Activated CD4-positive, alpha-beta T cell treated with anti-CD3 and anti-CD28 coated beads, Interleukin-2, Interleukin-4, amounts not matched to agents 100 ng/mL and 50 ng/mL, durations not matched to agents 16 hours and 8 hours (primary cell): ENCODE results near the gene ZNF746.
"Not testable (repeated sequence)": the region's sequence is repeated elsewhere in the genome, so short reads cannot be mapped to it uniquely, and the experiment has no call there.

ENCODE experiments used
- DNase-seq: peaks from one replicate; pipeline ENCODE4 v3.0.0-alpha.2; 2020; ENCODE audit warnings: low spot score

The ZNF746 gene

DNA sequence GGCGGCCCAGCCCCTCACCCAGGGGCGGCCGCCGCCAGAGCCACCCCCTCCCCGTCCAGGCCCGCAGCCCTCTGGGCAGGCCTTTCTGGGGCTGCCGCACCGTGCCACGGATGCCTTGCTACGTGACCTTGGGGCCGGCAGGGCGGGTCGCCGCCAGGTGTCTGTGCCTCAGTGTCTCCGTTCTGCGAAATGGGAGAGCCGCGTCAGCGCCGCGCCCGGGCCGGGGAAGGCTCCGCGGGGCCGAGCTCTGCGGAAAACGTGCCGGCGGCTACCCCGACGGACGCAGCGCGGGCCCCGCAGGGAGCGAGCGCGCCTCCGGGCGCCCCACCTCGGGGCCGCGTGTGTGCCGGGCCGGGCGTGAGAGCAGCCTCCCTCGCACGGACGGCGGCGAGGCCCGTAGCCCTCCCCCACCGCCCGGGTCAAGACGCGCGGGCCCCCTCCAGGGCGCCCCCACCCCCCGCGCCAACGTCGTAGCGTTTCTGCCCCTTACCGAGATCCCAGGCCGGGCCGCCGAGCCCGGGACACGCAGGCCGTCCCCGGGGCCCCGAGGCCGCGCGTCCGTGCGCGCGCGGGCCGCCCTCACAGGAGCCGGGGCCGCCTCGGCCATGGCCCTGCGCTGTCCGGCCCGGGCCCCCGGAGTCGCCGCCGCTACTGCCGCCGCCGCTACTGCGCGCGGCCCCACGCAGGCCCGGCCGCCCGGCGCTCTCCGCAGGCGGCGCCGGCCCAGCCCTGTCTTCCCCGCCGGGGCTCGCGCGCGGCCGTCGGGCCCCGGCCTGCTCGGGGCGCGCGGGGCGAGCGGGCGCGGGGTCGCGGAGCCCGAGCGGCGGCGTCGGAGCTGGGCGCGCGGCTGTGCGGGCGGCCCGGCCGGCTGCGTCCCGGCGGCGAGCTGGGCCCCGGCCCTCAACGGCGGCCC, 37.8 kb downstream of the ZNF746 start:
- DNase-seq: peak; percentile 27

DNA sequence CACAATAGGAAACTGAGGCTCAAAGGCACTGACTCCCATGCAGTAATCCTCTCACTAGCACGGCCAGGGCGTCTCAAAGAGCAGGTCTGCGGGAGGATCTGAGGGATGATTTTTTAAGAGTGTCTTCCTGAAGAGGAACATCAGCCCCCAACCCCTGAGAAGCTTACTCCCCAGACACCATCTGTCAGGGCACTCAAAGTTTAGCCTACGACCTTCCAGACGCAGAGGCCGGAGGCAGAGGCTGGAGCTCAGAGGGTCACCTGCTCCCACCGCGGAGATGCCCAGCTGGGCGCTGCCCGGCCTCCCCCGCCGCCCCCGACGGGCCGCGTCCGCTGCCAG, 38.4 kb downstream of the ZNF746 start:
- DNase-seq: no peak

DNA sequence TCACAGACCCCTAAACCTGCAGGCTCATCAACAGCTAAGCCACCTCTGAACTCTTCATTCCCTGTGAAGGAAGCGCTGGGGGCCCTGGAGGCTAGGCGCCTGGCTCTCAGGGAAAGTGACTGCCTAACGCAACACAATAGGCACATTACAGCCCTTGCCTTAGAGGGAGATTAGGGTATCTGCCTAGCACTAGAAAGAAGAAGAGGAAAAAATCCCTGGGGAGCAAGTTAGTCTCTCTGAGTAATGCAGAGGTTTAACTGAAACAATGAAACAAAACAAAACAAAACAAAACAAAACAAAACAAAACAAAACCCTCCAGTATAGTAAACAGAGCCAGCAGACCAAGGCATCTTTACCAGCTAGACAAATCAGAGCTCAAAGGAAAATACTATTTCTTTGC, 39.4 kb downstream of the ZNF746 start:
- no peak for DNase-seq

DNA sequence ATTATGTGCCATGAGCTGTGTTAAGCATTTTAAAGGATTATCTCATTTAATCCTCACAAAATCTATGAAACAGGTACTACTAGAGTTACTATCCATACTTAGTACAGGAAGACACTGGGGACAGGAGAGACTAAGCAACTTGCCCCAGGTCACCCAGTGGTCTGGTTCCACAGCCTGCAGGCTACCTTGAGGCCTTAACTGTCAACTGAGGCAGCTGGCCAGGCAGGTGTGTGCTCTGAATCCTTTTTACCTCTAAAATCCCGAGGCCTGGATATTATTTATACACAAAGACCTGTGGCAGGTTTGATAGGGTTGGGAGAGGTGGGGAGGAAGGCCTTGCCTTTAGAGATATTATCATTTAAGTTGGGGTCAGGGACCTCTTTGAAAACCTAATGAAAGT, 39.8 kb downstream of the ZNF746 start:
- no peak for DNase-seq

DNA sequence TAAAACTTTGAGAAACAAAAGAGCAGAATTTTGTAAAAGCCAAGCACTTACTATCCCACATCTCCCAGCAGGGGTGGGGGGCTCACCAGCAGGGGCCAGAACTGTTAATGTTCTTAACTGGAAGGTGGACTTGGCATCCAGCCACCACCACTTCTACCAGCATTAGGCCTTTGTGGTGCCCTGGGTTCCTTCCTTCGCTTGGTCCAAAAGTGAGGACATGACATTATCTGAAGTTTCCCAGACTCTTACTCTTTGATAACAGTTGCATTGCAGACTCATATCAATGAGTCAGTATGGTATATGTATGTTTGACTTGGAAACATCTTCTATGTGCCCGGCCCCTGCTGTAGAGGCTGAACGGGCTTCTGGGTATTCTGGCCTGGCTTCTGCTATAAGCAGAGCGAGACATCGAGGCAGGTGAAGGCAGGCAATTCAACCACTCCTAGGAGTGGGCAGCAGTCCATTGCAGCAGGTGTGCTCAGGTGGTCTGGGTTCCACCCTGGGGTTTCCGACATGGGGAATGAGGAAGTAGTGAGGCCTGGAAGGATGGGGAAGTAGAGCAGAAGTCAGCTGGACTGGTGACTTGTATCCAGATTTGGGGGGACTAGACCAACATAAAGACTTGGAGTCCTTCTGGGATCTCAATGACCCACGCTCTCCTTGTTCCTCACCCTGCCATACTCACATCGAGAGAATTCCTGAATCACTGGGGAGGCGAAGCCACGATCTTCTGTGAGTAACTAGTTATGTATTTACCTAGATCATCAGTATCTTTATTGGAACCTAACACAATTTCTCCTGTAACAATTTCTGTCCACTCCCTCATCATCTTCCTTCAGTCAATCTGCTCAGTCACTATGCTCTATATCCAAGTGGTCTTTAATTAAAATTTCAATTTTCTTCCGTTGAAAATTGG, 40.8 kb downstream of the ZNF746 start:
- DNase-seq: no peak

DNA sequence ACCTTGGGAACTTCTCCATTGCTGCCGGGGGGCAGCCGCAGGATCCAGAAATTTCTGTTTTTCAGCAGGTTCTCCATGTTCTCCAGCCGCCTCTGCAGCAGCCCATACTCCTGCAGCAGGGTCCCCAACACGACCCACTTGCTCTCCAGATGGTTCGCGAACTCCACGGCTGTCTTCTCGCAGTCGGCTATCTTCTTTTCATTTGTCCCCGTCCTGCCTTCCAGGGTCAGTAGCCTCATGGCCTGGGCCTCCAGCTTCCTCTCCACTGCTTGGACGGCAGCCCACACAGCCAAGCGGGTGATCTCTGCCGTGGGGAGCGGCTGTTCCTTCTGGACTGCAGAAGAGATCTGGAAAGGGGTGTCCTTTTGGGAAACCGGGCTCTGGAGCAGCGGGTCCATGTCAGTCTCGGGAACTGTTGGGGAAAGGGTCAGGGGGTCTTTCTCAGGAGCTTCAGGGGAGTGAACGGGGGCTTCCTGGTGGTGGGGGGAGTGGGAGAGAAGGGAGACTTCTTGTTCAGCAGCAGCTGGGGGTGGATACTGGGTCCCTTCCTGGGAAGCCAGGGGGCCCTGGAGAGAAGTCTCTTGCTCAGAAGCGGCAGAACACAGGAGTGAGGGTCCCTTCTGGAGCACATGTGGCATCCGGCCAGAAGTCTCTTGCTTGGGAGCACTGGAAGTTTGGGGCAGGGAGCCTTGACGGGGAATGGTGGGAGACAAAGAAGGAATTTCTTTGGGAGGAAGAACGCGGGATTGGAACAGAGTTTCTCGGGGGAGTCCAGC, 42.2 kb downstream of the ZNF746 start:
- no peak for DNase-seq

DNA sequence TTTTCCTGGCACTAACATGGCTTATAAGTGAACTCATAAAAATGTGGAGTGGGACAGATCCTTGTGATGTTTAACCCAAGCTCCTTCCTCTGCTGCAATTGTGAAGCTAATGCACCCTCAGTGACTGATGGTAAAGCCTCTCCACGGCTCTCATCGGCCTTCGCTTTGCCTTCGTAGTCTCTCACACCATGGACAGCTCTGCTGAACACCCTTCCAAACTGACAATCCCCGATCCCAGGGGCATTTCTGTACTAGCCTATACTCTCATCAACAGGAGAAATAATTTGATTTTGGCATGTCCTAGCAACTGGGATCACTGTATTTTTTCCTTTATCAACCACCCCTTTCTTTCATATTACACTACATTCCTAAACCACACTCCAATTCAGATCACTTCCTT, 42.9 kb downstream of the ZNF746 start:
- no peak for DNase-seq

DNA sequence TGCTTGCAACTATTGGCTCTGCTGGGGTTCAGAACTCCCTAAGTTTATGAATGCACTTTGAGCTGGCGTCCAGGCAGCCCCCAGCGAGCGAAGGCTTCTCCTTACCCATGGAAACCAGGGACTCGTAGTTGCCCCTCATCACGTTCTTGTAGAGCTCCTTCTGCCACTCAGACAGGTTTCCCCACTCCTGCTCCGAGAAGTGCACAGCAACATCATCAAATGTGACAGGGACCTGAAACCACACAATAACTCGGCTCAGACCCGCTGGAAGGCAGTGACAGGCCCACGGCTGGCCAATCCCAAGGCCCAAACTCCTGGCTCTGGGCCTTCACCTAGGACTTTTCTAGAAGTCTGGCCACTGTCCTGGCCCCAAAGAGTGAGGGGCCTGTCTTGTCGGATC, 43.6 kb downstream of the ZNF746 start:
- no peak for DNase-seq

DNA sequence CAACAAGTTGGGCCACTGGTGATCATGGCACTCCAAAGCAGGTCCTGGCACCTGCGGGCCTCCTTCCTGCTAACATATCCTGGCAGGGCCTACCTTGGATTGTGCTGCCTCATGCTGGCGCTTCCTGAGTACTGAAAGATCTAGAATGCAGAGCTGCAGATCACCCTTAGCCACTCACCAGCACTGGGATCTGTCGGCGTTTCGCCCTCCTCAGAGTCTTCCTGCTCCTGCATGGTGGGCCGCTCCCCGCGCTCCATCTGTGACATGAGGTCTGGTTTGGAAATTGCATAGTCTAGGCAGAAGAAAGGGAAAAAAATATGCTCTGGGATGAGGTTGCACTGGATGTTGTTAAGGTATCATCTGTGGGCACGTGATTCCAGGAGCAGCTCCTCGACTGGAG, 46.8 kb downstream of the ZNF746 start:
- no peak for DNase-seq

DNA sequence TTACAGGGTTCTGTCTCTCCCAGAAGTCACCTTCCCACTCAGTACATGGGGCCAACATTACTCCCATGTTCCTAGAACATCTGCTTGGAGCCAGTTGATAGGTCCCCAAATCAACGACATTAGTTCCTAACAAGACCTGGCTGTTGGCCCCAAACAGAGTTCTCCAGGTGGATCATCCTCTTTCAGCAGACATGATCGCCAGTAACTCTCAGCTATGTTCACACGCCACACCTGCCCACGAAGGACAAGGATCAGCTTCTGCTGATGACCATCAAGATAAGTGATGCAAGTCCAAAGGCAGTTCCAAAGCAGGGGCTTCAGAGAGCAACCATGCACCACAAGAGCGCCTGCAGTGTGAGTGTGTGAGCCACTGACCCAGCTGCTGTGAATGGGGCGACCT, 47.7 kb downstream of the ZNF746 start:
- DNase-seq: no peak

DNA sequence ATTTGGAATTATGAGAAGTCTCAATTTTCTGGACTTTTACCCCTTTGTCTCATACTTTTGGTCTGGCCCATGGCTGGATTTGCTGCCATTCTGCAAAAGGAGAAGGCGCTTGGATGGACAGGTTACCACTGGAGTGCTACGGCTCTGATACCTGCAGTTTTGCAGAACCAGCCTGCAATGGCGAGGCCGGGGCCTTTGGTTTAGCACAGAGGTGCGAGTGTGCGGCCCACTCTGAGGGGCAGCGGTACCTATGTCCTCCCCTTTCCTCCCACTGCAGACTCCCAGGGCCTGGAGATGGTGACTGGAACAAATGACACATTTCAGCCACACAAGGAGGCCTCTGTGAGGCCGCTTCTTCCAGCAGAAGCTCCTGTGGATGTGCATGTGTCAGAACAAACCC, 48.6 kb downstream of the ZNF746 start:
- DNase-seq: no peak

DNA sequence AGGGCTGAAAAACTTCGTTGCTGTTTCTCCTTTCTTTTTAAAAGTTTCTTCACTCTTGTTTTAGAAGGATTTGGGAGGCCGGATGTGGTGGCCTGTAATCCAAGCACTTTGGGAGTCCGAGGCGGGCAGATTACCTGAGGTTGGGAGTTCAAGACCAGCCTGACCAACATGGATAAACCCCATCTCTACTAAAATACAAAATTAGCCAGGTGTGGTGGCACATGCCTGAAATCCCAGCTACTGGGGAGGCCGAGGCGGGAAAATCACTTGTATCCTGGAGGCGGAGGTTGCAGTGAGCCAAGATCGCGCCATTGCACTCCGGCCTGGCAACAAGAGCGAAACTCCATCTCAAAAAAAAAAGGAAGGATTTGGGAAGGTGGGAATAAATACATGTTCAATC, 51.6 kb downstream of the ZNF746 start:
- DNase-seq: not testable (repeated sequence)

DNA sequence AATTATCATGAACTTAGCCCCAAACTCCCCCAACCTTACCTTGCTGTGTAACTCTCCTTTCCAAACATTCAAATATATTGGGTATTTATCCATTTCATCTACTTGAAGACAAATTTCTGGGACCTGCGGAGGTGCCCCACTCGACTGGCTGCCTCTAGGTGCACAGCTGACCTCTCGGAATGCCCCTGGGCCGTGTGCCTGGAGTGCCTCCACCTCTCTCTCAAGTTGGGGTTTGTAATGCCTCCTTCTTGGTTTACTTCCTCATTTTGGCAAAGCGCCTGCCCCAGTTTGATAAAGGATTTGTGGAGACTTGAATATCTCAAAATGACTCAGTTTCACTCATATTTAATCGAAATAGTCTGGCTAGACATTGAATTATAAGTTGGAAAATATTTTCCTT, 53.3 kb downstream of the ZNF746 start:
- no peak for DNase-seq

DNA sequence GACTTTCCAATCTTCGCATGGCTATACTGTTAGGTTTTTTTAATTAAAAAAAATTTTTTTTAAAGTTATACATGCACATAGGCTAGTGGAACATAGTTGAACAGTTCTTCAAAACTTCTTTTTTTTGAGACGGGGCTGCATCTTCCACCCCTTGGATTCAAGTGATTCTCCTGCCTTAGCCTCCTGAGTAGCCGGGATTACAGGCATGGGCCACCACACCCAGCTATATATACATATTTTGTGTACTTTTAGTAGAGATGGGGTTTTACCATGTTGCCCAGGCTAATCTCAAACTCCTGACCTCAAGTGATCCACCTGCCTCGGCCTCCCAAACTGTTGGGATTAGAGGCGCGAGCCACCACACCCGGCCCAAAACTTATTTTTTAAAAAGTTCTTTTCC, 54.1 kb downstream of the ZNF746 start:
- no peak for DNase-seq

DNA sequence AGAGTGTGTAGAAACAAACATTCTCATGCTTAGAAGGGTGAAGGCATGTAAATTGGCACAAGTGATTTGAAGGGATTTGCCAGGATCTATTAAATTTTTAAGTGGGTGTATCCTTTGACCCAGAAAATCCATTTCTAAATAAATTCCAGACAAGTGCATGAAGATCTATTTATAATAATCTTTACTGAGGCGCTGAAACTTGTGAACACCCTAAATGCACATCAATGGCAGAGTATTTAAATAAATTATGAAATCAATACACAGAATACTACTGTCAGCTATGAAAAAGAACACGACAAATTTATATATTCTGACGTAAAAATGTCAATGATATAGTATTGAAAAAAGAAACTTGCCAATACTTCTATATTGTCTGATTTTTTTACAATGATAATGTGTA, 54.7 kb downstream of the ZNF746 start:
- no peak for DNase-seq

DNA sequence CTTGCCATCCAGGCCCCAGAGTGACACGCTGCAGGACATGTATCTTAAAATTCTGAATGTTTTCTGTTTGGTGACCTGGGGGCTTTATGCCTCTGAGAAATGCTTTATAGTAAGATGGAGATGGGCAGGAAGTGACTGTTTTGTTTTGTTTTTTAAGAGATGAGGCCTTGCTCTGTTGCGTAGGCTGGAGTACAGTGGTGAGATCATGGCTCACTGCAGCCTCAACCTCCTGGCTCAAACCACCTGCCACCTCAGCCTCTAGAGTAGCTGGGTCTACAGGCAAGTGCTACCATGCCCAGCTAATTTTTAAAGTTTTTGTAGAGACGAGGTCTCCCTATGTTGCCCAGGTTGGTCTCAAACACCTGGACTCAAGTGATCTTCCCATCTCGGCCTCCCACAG, 57.4 kb downstream of the ZNF746 start:
- DNase-seq: peak; percentile 13

DNA sequence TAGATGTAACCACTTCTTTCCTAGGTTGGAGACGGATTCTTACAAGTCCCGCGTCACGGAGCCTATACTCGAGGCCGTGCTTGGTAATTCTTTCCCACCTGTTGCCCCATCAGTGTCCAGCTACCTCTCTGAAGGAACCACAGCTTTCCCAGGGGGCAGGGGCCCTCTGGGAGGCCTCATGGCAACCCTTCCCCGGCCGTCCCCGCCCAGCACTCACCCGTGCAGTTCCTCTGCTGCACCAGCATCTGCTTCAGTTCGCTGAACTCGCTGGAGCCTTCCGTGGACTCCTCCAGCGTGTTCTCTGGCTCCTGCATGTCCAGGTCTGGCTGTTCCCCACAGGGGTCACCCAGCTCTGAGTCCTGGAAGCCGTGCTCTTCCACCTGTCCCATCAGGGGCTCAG, 61.3 kb downstream of the ZNF746 start:
- DNase-seq: no peak

DNA sequence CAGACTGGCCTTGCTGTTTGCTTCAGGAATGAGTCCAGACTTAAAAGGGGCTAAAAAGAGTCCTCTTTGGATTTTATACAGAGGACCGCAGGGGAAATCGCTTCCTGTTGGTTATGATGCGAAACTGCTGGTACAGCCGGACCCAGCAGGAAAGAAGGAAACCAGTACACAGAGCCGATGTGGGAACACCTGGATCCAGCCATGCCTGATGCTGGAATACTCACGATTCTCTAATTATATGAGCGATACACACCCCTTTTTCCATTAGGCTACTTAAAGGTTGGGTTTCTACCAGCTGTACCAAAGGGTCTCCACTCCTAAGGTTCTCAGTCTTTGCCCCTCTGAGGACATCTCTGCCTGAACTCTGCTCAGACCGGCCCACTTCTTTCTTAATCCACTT, 64.5 kb downstream of the ZNF746 start:
- no peak for DNase-seq

DNA sequence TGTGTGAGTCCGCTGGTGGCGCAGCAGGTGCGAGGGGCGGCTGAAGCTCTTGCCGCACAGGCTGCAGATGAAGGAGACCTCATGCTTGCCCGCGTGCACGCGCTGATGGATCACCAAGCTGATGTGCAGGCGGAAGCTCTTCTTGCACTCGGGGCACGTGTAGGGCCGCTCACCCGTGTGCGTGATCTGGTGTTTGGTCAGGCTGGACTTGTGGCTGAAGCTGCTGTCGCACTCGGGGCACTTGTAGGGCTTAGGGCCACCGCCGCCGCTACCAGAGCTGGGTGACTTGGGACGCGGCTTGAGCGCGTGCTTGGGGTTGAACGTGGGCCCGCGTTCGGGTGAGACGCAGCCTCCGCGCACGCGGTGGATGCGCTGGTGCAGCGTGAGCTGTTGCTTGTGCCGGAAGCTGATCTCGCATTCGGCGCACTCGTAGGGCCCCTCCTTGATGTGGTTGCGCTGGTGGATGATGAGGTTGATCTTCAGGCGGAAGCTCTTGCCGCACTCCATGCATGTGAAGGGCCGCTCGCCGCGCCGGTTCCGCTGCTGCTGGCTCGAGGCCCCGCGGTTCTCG, 65.4 kb downstream of the ZNF746 start:
- DNase-seq: no peak

DNA sequence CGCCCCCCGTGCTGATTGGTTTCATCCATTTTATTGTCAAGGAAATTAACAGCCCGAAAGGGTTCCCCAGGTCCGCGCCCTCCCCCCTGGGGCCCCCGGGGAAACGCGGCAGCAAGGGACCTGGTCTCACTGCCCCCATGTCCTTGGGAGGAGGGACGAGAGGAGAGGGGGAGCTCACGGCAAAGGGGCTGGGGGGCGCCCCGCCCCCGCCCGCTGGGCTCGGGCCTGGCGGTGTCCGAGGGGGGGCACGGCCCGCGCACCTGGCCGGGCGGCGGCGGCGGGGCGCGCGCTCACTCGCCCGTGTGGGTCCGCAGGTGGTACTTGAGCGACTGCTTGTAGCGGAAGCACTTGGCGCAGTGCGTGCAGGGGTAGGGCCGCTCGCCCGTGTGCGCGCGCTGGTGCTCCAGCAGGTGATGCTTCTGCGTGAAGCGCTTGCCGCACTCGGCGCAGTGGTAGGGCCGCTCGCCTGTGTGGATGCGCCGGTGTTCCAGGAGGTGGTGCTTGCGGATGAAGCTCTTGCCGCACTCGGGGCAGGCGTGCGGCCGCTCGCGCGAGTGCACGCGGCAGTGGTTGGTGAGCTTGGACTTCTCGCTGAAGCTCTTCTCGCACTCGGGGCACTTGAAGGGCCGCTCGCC, 66.0 kb downstream of the ZNF746 start:
- no peak for DNase-seq

DNA sequence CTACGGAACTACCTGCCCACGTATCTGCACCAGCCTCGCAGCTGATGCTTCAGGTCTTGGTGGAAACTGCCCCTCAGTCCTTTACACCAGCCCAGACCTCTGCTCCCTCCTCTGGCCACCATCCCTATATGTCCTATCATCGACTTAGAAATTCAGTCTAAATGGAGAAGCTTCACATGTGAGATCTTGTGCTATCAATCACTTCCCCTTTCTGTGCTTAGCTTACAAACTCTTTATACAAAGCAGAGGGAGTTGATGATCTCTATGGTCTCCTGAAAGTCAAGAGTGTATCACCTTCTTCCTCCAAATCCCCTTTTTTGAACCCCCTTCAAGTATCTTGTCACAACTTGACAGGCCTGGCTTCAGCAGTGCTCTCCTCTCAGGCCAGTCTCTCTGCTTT, 67.4 kb downstream of the ZNF746 start:
- DNase-seq: no peak

DNA sequence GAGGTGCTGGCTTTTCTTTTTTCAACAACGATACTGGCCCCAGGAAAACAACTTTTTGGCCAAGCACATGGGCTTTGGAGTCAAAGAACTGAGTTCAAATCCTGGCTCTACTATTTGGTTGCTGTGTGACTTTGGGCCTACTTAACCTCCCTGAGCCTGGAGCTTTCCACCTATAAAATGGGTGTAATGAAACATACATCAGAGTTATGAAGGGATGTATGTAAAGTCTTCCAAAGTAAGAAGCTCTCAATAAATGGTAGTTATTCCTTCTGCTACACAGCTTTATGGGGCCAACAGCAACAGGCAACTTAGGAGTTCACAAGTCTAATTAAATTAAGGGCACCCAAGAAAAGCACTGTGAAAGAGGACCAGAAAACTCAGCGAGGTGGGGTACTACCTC, 69.7 kb downstream of the ZNF746 start:
- no peak for DNase-seq
